ENCODE data around the gene STX11. TPM values are rescaled to one million over a fixed set of nuclear protein-coding genes. Genes with fewer than 3 reads are reported as not detected.
A peak's percentile ranks its signal among the peaks of the same experiment; 100 is the strongest.

STX11 gene
- total and polyA plus RNA-seq, 2 of the 13 experiments (the other 11 are each of a cell fraction or from before 2014, with no cell fraction given), result 0.03 TPM; not detected in 1

GRCh38 chr6:144149558-144149893 lies 791 bp upstream of the STX11 start:
- peaks cover 2 to 47% of the 10 kb centered on the region in 2 experiments; a peak in 4 of 5 replicates for H3K27me3 ChIP-seq (ENCODE audit: control insufficient read depth in 1 of 2, insufficient read depth in 2 of 2, low read length in 2 of 2)
- no peak overlapping the region for H2AFZ ChIP-seq (ENCODE audit: low read length)
- DNase-seq (ENCODE audit: low spot score), result no peak
- intact Hi-C loops (cut with micrococcal nuclease; ENCODE audit: unreplicated experiment) (no loop called here), in situ Hi-C loops (cut with HindIII; ENCODE audit: extremely low pct_ligation_motif_present, low pct_unique_long_range_greater_than_20kb) (no loop called here)
- H3K4me1 ChIP-seq (ENCODE audit: insufficient read depth, low read length), result peaks cover 9% of the 10 kb centered on the region
- no peaks in the 10 kb centered on the region for H3K79me2 ChIP-seq (ENCODE audit: insufficient read depth, low read length)
- H3K9ac ChIP-seq (ENCODE audit: insufficient read depth, low read depth, low read length), result no peak overlapping the region
- BruUV-seq (replicated peaks), result no TSS peak
- H3K4me2 ChIP-seq (ENCODE audit: low read depth, low read length), result peak overlapping the region; percentile 85
- ATAC-seq, result no peak
- no peaks in the 10 kb centered on the region for H3K9me3 ChIP-seq (ENCODE audit: low read length)
- ChIA-PET CTCF (ENCODE audit: low intra/inter-chr PET ratio, low total read pairs) (no interaction called here), POLR2A (no interaction called here)
- no peaks in the 10 kb centered on the region for H4K20me1 ChIP-seq (ENCODE audit: insufficient read depth, low read length)
- peak overlapping the region in 1 of 3 experiments; percentile 77; a peak in 1 of 6 replicates for H3K4me3 ChIP-seq (replicated peaks in 1 of 3; ENCODE audit: insufficient read depth in 1 of 3, low read depth in 2 of 3, low read length in 3 of 3)
- no peak for FAIRE-seq
- TF ChIP-seq ZNF770 (CRISPR knock-in tag; IDR thresholded peaks at IDR 0.05) (0 out of 2 replicates have a peak, but pooled peaks have one; percentile 12), PLSCR1 (CRISPR knock-in tag; IDR thresholded peaks at IDR 0.05; ENCODE audit: borderline replicate concordance) (no peak)
- H3K27ac ChIP-seq (ENCODE audit: extremely low read length, insufficient read depth, low read length), result no peak overlapping the region
- 84% methylated on average over 14 of the region's 14 CpGs for WGBS (ENCODE audit: low lambda C conversion rate)
- no peaks in the 10 kb centered on the region for H3K36me3 ChIP-seq (replicated peaks in 1 of 2; ENCODE audit: control insufficient read depth in 1 of 2, insufficient read depth in 2 of 2, low read length in 2 of 2)

DNA sequence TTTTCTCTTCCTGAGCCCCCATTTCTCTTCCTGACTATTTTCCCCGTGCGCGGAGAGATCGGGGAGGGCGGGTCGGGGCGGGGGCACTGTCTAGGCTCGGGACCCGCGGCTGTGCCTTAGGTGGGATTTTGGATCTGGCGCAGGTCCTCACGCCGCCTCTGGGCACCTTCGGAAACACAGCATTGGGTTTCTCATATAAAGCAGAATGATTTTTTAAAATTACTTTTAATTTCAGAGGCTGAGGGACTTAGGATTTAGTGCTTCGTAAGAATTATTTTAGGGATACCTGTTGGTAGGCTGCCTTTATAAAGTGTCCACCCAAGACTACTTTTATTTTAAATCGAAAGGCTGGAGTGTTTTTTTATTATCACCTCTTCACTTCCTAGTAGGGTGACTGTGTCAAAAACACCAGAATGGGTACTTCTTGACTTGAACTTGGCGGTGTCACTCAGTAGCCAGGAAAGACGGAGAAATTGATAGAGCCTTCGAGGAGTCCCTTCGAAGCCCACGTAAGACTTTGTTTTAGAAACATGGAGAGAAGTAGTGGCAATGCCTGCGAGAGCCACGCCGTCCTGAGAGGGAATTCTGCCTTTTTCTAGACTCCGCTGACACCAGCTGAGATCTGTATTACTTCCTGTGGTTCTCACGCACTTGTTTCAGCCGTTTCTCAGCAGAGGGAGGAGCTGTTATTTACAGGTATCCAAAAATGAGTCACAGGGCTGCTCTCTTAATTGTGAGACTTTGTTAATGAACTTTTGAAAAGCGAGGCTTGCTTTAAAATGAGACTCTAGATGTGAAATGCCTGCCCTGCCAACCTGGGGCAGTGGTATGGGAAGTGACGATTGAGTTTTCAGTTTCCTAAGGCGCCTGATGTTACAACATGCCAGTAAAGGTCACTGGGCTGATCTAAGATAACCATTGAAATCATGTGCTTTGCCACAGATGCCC lies 667 bp downstream of the STX11 start:
- H3K9ac ChIP-seq (ENCODE audit: insufficient read depth, low read depth, low read length), result no peak overlapping the region
- intact Hi-C loops (cut with micrococcal nuclease; ENCODE audit: unreplicated experiment), result loop anchor here (2.0 kb wide), 1 partner anchor 66 kb away; no protein-coding TSS in a partner anchor
- H3K79me2 ChIP-seq (ENCODE audit: insufficient read depth, low read length), result no peaks in the 10 kb centered on the region
- ChIA-PET CTCF (ENCODE audit: low intra/inter-chr PET ratio, low total read pairs) (no interaction called here), POLR2A (no interaction called here)
- 3% methylated on average over 30 of the region's 30 CpGs for WGBS (ENCODE audit: low lambda C conversion rate)
- no TSS peak for BruUV-seq (replicated peaks)
- no peaks in the 10 kb centered on the region for H4K20me1 ChIP-seq (ENCODE audit: insufficient read depth, low read length)
- FAIRE-seq (no peak), DNase-seq (ENCODE audit: low spot score) (no peak), ATAC-seq (peak; percentile 57)
- H3K4me1 ChIP-seq (ENCODE audit: insufficient read depth, low read length), result peaks cover 9% of the 10 kb centered on the region
- H2AFZ ChIP-seq (ENCODE audit: low read length), result no peak overlapping the region
- in situ Hi-C loops (cut with HindIII; ENCODE audit: extremely low pct_ligation_motif_present, low pct_unique_long_range_greater_than_20kb), result no loop called here
- peak overlapping the region; percentile 60 to 77 (median 71) for H3K4me3 ChIP-seq (replicated peaks in 1 of 3; ENCODE audit: insufficient read depth in 1 of 3, low read depth in 2 of 3, low read length in 3 of 3)
- H3K9me3 ChIP-seq (ENCODE audit: low read length), result no peaks in the 10 kb centered on the region
- no peak overlapping the region for H3K27ac ChIP-seq (ENCODE audit: extremely low read length, insufficient read depth, low read length)
- peaks cover 2 to 47% of the 10 kb centered on the region in 2 experiments; a peak in 4 of 5 replicates for H3K27me3 ChIP-seq (ENCODE audit: control insufficient read depth in 1 of 2, insufficient read depth in 2 of 2, low read length in 2 of 2)
- H3K36me3 ChIP-seq (replicated peaks in 1 of 2; ENCODE audit: control insufficient read depth in 1 of 2, insufficient read depth in 2 of 2, low read length in 2 of 2), result no peaks in the 10 kb centered on the region
- peak overlapping the region; percentile 85 for H3K4me2 ChIP-seq (ENCODE audit: low read depth, low read length)
- TF ChIP-seq ZFP90 (CRISPR knock-in tag; IDR thresholded peaks at IDR 0.05; ENCODE audit: borderline replicate concordance) (0 out of 2 replicates have a peak, but pooled peaks have one; percentile 9), SOX5 (CRISPR knock-in tag; IDR thresholded peaks at IDR 0.05; ENCODE audit: borderline replicate concordance) (no peak), ZNF256 (CRISPR knock-in tag; conservative IDR thresholded peaks at IDR 0.05) (no peak), YY1 (IDR thresholded peaks at IDR 0.05; ENCODE audit: insufficient read depth, insufficient replicate concordance, low read depth, low read length) (no peak), NBN (conservative IDR thresholded peaks at IDR 0.05) (no peak), ZNF33A (CRISPR knock-in tag; IDR thresholded peaks at IDR 0.05; ENCODE audit: borderline replicate concordance) (no peak), ZNF567 (CRISPR knock-in tag; IDR thresholded peaks at IDR 0.05; ENCODE audit: borderline replicate concordance) (no peak)
- TF ChIP-seq, protein P1, sequence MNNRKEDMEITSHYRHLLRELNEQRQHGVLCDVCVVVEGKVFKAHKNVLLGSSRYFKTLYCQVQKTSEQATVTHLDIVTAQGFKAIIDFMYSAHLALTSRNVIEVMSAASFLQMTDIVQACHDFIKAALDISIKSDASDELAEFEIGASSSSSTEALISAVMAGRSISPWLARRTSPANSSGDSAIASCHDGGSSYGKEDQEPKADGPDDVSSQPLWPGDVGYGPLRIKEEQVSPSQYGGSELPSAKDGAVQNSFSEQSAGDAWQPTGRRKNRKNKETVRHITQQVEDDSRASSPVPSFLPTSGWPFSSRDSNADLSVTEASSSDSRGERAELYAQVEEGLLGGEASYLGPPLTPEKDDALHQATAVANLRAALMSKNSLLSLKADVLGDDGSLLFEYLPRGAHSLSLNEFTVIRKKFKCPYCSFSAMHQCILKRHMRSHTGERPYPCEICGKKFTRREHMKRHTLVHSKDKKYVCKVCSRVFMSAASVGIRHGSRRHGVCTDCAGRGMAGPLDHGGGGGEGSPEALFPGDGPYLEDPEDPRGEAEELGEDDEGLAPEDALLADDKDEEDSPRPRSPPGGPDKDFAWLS (CRISPR knock-in tag; IDR thresholded peaks at IDR 0.05; ENCODE audit: borderline replicate concordance), result no peak

All from HepG2 (cell line).